ENCODE results near the gene ZNF414.

ZNF414 gene

GRCh38 chr19:8550070-8550469 is 36.1 kb upstream of the ZNF414 start:
- H3K36me3 ChIP-seq = no peaks in the 10 kb centered on the region
- no peaks in the 10 kb centered on the region for H3K4me1 ChIP-seq
- H3K4me3 ChIP-seq (ENCODE audit: low read depth, low read length) = no peak overlapping the region
- H3K9me3 ChIP-seq = no peaks in the 10 kb centered on the region
- H3K27me3 ChIP-seq = no peaks in the 10 kb centered on the region
- DNase-seq = no peak
- no peak for TF ChIP-seq CTCF (IDR thresholded peaks at IDR 0.05; ENCODE audit: low read depth, low read length)

- TF ChIP-seq CTCF (IDR thresholded peaks at IDR 0.05; ENCODE audit: low read depth, low read length) = no peak
- H3K4me3 ChIP-seq (ENCODE audit: low read depth, low read length) = no peak overlapping the region
- H3K4me1 ChIP-seq = no peaks in the 10 kb centered on the region
- no peak for DNase-seq
- H3K27me3 ChIP-seq = no peaks in the 10 kb centered on the region
- no peaks in the 10 kb centered on the region for H3K36me3 ChIP-seq
- no peaks in the 10 kb centered on the region for H3K9me3 ChIP-seq
These were observed 31.8 kb upstream of the ZNF414 start for GRCh38 chr19:8545743-8546142.

- Histone ChIP-seq H3K36me3 (no peaks in the 10 kb centered on the region), H3K4me3 (ENCODE audit: low read depth, low read length) (no peak overlapping the region), H3K9me3 (no peaks in the 10 kb centered on the region), H3K4me1 (no peaks in the 10 kb centered on the region), H3K27me3 (no peaks in the 10 kb centered on the region)
- TF ChIP-seq CTCF (IDR thresholded peaks at IDR 0.05; ENCODE audit: low read depth, low read length) = no peak
- no peak for DNase-seq
These were observed 30.2 kb upstream of the ZNF414 start for GRCh38 chr19:8544168-8544567.

GRCh38 chr19:8539621-8540149 is 25.7 kb upstream of the ZNF414 start:
- Histone ChIP-seq H3K4me3 (ENCODE audit: low read depth, low read length) (no peak overlapping the region), H3K4me1 (no peaks in the 10 kb centered on the region), H3K27me3 (no peaks in the 10 kb centered on the region), H3K9me3 (no peaks in the 10 kb centered on the region), H3K36me3 (no peaks in the 10 kb centered on the region)
- TF ChIP-seq CTCF (IDR thresholded peaks at IDR 0.05; ENCODE audit: low read depth, low read length) = no peak
- no peak for DNase-seq

- Histone ChIP-seq H3K36me3 (no peaks in the 10 kb centered on the region), H3K4me3 (ENCODE audit: low read depth, low read length) (no peak overlapping the region), H3K27me3 (peaks cover 2% of the 10 kb centered on the region; the same call in 1 of the 2 replicates), H3K4me1 (no peaks in the 10 kb centered on the region), H3K9me3 (no peaks in the 10 kb centered on the region)
- no peak for TF ChIP-seq CTCF (IDR thresholded peaks at IDR 0.05; ENCODE audit: low read depth, low read length)
- DNase-seq = no peak
These were observed 23.1 kb upstream of the ZNF414 start for GRCh38 chr19:8537099-8537498.

GRCh38 chr19:8536282-8536681 is 22.3 kb upstream of the ZNF414 start:
- Histone ChIP-seq H3K4me3 (ENCODE audit: low read depth, low read length) (no peak overlapping the region), H3K4me1 (no peaks in the 10 kb centered on the region), H3K27me3 (peaks cover 2% of the 10 kb centered on the region; the same call in 1 of the 2 replicates), H3K36me3 (no peaks in the 10 kb centered on the region), H3K9me3 (no peaks in the 10 kb centered on the region)
- no peak for TF ChIP-seq CTCF (IDR thresholded peaks at IDR 0.05; ENCODE audit: low read depth, low read length)
- DNase-seq = no peak

Data from BE2C (cell line).